GM23248 (cell line): ENCODE data around the gene PHACTR3. TPM values are rescaled to one million over a fixed set of nuclear protein-coding genes. Genes with fewer than 3 reads are reported as not detected.

Source experiments
- DNase-seq: peaks from one replicate; pipeline ENCODE4 v3.0.0-alpha.2; 2015
- H2AFZ ChIP-seq: fragments of 200-600 bp; sonication (generic); 2 replicates; pipeline ENCODE4 v1.6.1; 2016; ENCODE audit warnings: antibody characterized with exemption
- H3F3A ChIP-seq: fragments of 200-600 bp; sonication (generic); 2 replicates; pipeline ENCODE4 v1.6.1; 2016; ENCODE audit warnings: mild to moderate bottlenecking, antibody characterized with exemption, mixed run types; ENCODE audit not compliant: insufficient read depth
- H3K27ac ChIP-seq: fragments of 200-600 bp; sonication (generic); 2 replicates; pipeline ENCODE4 v1.5.1; 2016; ENCODE audit warnings: mild to moderate bottlenecking
- H3K27me3 ChIP-seq: fragments of 200-600 bp; sonication (generic); replicated peaks from 2 replicates; pipeline ENCODE4 v1.6.1; 2016; ENCODE audit warnings: mild to moderate bottlenecking; ENCODE audit not compliant: insufficient read depth
- H3K36me3 ChIP-seq: fragments of 200-600 bp; sonication (generic); 2 replicates; pipeline ENCODE4 v1.6.1; 2016; ENCODE audit warnings: low read depth, mild to moderate bottlenecking
- H3K4me1 ChIP-seq: fragments of 200-600 bp; sonication (generic); 2 replicates; pipeline ENCODE4 v1.6.1; 2016; ENCODE audit warnings: mild to moderate bottlenecking; ENCODE audit not compliant: insufficient read depth
- H3K4me2 ChIP-seq: fragments of 200-600 bp; sonication (generic); one replicate; pipeline ENCODE4 v1.6.1; 2016; ENCODE audit warnings: mild to moderate bottlenecking; ENCODE audit not compliant: unreplicated experiment
- H3K4me3 ChIP-seq: fragments of 200-600 bp; sonication (generic); 2 replicates; pipeline ENCODE4 v1.5.1; 2016; ENCODE audit warnings: mild to moderate bottlenecking
- H3K79me2 ChIP-seq: fragments of 200-600 bp; sonication (generic); 2 replicates; pipeline ENCODE4 v1.6.1; 2016; ENCODE audit warnings: mild to moderate bottlenecking; ENCODE audit not compliant: insufficient read depth
- H3K9ac ChIP-seq: fragments of 200-600 bp; sonication (generic); 2 replicates; pipeline ENCODE4 v1.6.1; 2016; ENCODE audit warnings: mild to moderate bottlenecking
- H3K9me2 ChIP-seq: fragments of 200-600 bp; sonication (generic); 2 replicates; pipeline ENCODE4 v1.6.1; 2016; ENCODE audit warnings: mixed run types, mild to moderate bottlenecking, moderate library complexity; ENCODE audit not compliant: insufficient read depth
- H3K9me3 ChIP-seq: fragments of 200-600 bp; sonication (generic); one replicate; pipeline ENCODE4 v1.6.1; 2017; ENCODE audit warnings: low read depth
- H4K20me1 ChIP-seq: fragments of 200-600 bp; sonication (generic); 2 replicates; pipeline ENCODE4 v1.6.0; 2016; ENCODE audit not compliant: insufficient read depth
- EZH2 ChIP-seq: fragments of 200-600 bp; sonication (generic); IDR thresholded peaks from 2 replicates; pipeline ENCODE4 v1.6.1; 2018; ENCODE audit warnings: antibody characterized with exemption, mild to moderate bottlenecking; ENCODE audit not compliant: insufficient read depth, poor library complexity, severe bottlenecking
- EZH2phosphoT487 ChIP-seq: fragments of 200-600 bp; sonication (generic); IDR thresholded peaks from 2 replicates; pipeline ENCODE4 v1.6.1; 2018; ENCODE audit warnings: antibody characterized with exemption, moderate library complexity, mild to moderate bottlenecking, low read depth; ENCODE audit not compliant: insufficient read depth
- WGBS, 2 experiments: methylation state at CpG; one replicate each; pipeline ENCODE4 v1.1.6; 2015 to 2017; ENCODE audit warnings: low lambda C conversion rate in 2 of 2, low coverage in 1 of 2; ENCODE audit errors: missing lambda C conversion rate in 2 of 2; 5-methylcytosine and 5-hydroxymethylcytosine counted together
- in situ Hi-C: fragments of 300-500 bp; cut with MboI; formaldehyde crosslinking; loops from 2 replicates; pipeline ENCODE4 v1.15.0; 2020
- polyA plus RNA-seq: library from polyadenylated mRNA; unstranded; fragments of >200 nt; fragmentation: Nextera tagmentation; extraction: Ambion mirVana; gene quantifications from 2 replicates; pipeline ENCODE4 v1.2.1, GENCODE V29; 2016
- total RNA-seq: library from RNA; depleted of rRNA; stranded (reverse); fragments of >200 nt; shearing (Covaris generic); gene quantifications from 2 replicates; pipeline ENCODE4 v1.2.3, GENCODE V29; 2014

The PHACTR3 gene
- total and polyA plus RNA-seq, 2 experiments from 2014 or later = not detected

DNA sequence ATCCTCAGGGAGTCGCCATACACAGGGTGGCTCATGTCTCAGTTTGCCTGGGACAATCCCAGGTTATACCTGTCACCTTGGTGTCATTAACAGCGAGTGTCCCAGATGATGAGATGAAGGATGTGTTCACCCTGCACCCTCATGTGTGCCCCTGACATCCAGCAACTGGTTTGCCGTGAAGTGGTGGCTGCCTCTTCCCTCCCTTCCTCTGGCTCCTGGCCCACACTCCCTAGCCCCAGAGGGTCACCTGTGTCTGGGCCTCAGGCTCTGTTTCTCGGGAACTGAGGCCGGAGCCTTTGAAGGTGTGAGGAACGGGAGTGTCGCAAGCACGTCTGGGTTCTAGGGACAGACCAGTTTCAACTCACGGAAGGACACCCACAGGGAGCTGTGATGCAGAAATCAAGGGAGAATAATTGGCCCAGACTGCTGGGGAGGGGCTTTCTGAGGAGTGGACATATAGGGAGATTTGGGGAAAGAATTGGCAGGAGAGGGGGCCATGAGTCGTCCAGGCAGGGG is 35.8 kb upstream of the PHACTR3 start:
- H3K27me3 ChIP-seq = peaks cover 28% of the 10 kb centered on the region
- H2AFZ ChIP-seq = no peak overlapping the region
- no peaks in the 10 kb centered on the region for H4K20me1 ChIP-seq
- no peak overlapping the region for H3K9ac ChIP-seq
- H3K27ac ChIP-seq = no peak overlapping the region
- TF ChIP-seq EZH2 (no peak), EZH2phosphoT487 (no peak)
- H3K4me1 ChIP-seq = 0 out of 2 replicates have a peak, but pooled peaks cover 4% of the 10 kb centered on the region
- in situ Hi-C loops = no loop called here
- H3K9me3 ChIP-seq = no peaks in the 10 kb centered on the region
- H3K9me2 ChIP-seq = no peaks in the 10 kb centered on the region
- no peaks in the 10 kb centered on the region for H3K79me2 ChIP-seq
- H3F3A ChIP-seq = no peaks in the 10 kb centered on the region
- no peaks in the 10 kb centered on the region for H3K36me3 ChIP-seq
- H3K4me3 ChIP-seq = no peak overlapping the region
- DNase-seq = no peak
- 43 to 44% methylated on average over 9 to 10 of the region's 10 CpGs for WGBS, 2 experiments
- H3K4me2 ChIP-seq = no peak overlapping the region

DNA sequence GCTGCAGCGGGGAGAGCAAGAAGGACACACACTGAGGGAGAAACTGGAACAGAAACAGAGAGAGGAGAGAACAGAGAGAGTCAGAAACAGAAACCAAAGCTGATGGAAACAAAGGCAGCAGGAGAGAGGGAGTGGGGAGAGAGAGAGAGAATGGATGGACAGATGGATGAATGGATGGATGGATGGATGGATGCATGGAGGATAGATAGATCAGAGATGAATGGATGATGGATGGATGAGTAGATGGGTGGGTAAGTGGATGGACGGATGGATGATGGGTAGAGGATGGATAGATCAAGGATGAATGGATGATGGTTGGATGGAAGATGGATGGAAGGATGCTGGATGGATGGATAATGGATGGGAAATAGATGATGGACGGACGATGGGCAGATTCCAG is 35.0 kb upstream of the PHACTR3 start:
- Histone ChIP-seq H3K27me3 (peaks cover 20% of the 10 kb centered on the region), H3K4me1 (0 out of 2 replicates have a peak, but pooled peaks cover 4% of the 10 kb centered on the region), H3K36me3 (no peaks in the 10 kb centered on the region), H2AFZ (no peak overlapping the region), H3K4me2 (no peak overlapping the region), H3K9ac (no peak overlapping the region), H3K9me2 (no peaks in the 10 kb centered on the region), H4K20me1 (no peaks in the 10 kb centered on the region), H3K4me3 (no peak overlapping the region), H3K27ac (no peak overlapping the region), H3F3A (no peaks in the 10 kb centered on the region), H3K9me3 (no peaks in the 10 kb centered on the region), H3K79me2 (no peaks in the 10 kb centered on the region)
- TF ChIP-seq EZH2 (no peak), EZH2phosphoT487 (no peak)
- no peak for DNase-seq
- in situ Hi-C loops = no loop called here
- WGBS, 2 experiments = 53 to 57% methylated on average over 4 of the region's 4 CpGs

DNA sequence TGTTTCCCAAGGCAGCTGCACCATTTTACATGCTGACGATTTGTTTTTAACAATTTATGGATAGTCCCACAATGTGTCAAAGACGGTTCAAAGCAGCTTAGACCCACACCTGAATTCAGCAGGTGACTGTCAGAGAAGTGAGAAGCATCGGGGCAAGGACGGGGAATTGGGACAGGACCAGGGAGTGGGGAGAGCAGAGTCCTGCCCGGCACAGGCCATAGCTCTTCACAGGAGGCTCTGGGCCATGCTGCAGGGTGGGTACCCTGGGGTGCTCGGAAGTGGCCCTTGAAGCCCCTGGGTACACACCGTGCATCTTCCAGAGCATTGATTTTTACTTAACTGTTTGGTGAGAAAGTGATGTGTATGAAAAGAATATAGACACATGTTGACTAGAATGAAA is 33.2 kb upstream of the PHACTR3 start:
- no peak for DNase-seq
- Histone ChIP-seq H3K9me3 (no peaks in the 10 kb centered on the region), H4K20me1 (no peaks in the 10 kb centered on the region), H3K9me2 (no peaks in the 10 kb centered on the region), H3K4me1 (0 out of 2 replicates have a peak, but pooled peaks cover 4% of the 10 kb centered on the region), H3K36me3 (no peaks in the 10 kb centered on the region), H3F3A (no peaks in the 10 kb centered on the region), H3K27ac (no peak overlapping the region), H3K9ac (no peak overlapping the region), H3K4me3 (no peak overlapping the region), H3K27me3 (peaks cover 10% of the 10 kb centered on the region), H2AFZ (no peak overlapping the region), H3K79me2 (no peaks in the 10 kb centered on the region), H3K4me2 (no peak overlapping the region)
- TF ChIP-seq EZH2 (no peak), EZH2phosphoT487 (no peak)
- 42 to 43% methylated on average over 7 of the region's 7 CpGs for WGBS, 2 experiments
- in situ Hi-C loops = no loop called here

DNA sequence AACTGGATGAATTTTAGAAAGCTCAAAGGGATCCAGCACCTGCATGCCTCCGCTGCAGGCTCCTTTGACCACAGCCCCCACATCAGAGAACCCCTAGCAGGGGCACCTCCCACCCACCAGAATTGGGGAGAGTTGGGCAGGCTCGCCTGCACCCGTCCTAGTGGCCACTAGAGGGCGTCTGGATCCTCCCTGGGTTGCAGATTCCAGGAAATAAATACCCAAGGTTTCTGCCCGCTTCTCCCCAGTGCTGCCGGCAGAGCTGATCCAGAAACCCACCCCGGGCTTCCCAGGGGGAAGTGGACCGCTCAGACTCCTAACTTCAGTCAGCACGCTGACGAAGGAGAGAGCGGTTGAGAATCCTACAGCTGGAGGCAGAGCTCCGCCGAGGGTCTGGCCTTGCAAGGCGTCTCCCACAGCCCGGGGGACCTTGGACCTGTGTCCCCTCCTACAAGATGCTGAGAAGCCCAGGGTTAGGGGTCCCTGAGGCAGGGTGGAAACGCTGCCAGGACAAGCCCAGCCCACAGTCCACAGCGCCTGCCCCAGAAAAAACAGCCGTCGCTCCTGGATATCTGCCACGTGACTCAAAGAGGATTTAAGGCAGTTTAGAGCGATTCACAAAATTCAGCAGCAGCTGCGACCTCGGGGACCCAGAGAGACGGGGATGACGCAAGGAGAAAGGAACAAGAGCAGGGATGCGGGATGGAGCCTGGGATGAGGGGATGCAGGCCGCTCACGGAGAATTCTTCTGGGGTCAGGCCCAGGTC is 32.6 kb upstream of the PHACTR3 start:
- peak overlapping the region; percentile 85 for H3K9ac ChIP-seq

More for the DNA sequence above, 32.6 kb upstream of the PHACTR3 start:
- peak overlapping the region; percentile 100 for H3K4me2 ChIP-seq
- 3 to 5% methylated on average over 28 of the region's 28 CpGs for WGBS, 2 experiments
- no peaks in the 10 kb centered on the region for H3K36me3 ChIP-seq
- no peaks in the 10 kb centered on the region for H3K79me2 ChIP-seq
- H4K20me1 ChIP-seq = no peaks in the 10 kb centered on the region
- 0 out of 2 replicates have a peak, but pooled peaks cover 4% of the 10 kb centered on the region for H3K4me1 ChIP-seq
- no peaks in the 10 kb centered on the region for H3K9me3 ChIP-seq
- no peaks in the 10 kb centered on the region for H3K9me2 ChIP-seq
- H3F3A ChIP-seq = no peaks in the 10 kb centered on the region
- peak overlapping the region; percentile 87 for H3K4me3 ChIP-seq
- peak; percentile 78 for DNase-seq
- no peak overlapping the region for H3K27ac ChIP-seq
- peak overlapping the region; percentile 100 for H2AFZ ChIP-seq
- H3K27me3 ChIP-seq = peaks cover 15% of the 10 kb centered on the region
- in situ Hi-C loops = no loop called here
- no peak for TF ChIP-seq EZH2phosphoT487
- TF ChIP-seq EZH2 = no peak
